Kasumi-1 (cell line): Measurements from ENCODE around the gene VKORC1L1.
"Not testable (repeated sequence)": the region's sequence is repeated elsewhere in the genome, so short reads cannot be mapped to it uniquely, and the experiment has no call there.

Source experiments
- DNase-seq, 2 experiments: peaks; one replicate each; lab custom pipeline; 2025; lab: John Stamatoyannopoulos, UW

The VKORC1L1 gene

DNA sequence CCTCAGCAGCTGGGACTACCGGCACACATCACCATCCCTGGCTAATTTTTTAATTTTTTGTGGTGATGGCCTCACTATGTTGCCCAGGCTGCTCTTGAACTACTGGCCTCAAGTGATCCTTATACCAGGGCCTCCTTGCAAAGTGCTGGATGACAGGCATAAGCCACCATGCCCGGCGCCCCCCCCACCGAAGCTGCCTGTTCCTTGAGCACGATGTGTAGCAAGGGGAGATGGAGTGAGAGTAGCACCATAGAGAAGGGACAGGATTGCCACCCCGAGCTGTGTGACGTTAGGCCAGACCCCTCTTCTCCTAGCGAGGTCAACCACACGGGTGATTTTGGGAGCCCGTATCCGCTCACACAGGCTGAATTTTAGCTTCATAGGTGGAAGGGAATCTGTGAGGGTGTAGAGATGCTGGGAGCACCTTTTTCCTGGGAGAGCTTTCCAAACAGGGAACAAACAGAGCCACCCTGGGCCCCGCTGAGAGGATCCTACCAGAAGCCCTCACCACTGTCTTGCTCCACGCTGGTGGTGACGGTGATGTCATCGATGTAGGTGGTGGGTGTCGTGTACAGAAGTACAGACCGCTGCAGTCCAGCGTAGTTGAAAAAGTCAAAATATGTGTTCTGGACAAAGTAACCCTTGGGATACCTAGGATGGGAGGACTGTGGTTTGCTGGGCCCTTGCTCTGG, 106.2 kb downstream of the VKORC1L1 start:
- no peak for DNase-seq

DNA sequence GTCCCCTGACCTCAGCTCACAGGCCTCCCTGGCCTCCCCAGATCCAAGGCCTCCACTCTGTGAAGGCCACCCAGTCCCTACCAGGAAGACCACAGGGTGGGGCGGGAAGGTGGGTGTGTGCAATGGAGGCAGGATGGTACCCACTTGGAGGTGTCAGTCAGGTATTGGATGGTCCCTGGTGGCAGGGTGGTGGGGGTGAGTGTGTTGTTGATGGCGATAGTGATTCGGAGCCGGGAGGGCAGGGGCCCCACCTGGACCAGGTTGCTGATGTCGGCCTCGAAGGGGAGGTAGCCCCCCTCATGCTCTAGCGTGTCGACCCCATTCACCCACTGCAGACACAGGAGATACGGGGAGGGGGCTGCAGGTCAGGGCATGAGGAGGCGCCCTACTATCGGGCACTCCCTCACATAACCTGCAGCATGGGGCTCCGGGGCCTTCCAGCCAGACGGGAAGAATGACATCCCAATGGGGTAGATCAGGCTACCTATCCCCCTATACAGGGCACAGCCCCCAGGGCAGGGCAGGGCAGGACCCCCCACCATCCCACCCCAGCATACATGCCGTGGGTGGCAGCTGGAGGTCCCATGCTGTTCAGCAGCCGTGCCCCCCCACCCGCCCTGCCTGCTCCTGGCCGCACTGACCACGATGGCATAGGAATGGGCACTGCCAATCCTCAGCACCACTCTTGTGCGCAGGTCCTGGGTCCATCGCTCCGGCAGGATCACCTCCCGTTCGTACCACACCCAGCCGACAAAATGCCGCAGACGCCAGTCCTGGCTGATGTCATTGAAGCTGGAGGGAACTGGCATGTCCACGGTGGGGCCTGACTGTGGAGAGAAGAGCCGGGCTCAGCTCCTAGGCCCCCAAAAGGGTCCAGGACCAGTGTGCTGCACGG, 107.0 kb downstream of the VKORC1L1 start:
- no peak for DNase-seq

DNA sequence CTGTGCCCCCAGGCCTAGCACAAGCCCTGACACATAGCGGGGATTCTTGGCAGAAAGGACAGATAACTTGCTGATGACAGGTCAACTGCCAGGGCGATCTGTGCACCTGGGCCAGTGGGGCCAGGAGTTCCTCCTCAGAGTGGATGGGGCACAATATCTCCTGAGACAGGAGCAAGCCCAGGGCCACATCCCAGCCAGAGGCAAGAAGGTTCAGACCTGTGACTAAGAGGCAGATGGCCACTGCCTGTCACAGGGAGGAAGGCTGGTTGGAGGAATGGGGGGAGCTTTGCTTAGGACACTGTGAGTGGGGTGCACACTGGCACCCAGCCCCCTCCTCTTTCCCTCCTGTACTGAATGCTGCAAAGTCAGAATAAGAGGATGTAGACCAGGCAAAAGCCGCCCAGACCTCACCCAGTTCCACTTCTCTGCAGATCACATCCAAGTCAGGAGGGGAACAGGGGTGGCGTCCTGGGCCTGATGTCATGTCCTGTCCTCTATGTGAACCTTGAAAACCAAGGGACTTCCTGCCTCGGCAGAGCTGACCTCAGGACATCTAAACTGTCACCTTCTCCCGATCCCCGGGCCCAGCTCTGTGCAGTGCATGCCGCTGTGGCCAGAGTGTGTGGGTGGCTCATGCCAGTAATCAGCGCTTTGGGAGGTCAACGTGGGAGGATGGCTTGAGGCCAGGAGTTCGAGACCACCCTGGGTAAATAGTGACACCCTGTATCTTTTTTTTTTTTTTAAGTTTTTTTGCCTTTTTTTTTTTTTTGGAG, 107.8 kb downstream of the VKORC1L1 start:
- DNase-seq, result peak; percentile 33 to 42

DNA sequence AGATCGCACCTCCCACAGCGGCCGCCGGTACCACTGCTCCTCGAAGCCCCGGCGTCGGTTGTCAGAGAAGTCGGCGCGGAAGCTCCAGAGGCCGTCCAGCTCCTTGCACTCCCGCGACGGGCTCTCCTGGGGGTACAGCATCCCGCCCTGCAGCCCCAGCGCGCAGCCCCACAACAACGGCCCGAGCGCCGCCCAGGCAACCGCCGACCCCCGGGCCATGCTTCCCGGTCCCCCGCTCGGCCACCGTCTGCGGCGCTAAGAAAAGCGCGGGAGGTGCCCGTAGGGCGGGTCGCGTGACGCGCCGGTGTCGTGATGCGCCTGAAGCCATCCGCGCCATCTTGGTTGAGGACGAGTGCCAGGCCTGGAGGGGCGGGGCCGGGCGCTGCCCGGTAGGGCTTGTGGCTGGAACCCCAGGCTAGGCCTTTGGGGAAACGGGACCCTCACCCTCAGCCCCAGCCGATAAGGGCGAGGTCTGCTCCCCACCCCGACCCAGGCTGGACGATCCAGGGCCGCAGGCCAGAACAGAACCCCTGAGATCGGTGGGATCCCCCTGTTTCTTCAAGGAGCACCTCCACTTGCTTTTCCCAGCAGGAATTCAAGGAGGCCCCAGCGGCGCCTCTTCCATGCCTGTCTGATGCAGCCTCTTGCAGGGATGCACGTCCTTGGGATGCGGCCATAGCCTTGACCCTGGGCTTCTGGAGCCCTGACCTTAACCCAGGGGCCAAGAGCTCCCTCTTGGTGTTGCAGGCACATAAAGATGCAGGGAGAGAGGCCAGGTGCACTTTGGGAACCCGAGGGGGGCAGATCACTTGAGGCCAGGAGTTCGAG, 109.3 kb downstream of the VKORC1L1 start, which contains the start of gene GUSB:
Gene GUSB, minus strand, starts transcription at position 249 of the 828 bp plus-strand sequence. Its CDS starts 30 bp downstream, at position 219.
- DNase-seq, result peak; percentile 76 to 83

DNA sequence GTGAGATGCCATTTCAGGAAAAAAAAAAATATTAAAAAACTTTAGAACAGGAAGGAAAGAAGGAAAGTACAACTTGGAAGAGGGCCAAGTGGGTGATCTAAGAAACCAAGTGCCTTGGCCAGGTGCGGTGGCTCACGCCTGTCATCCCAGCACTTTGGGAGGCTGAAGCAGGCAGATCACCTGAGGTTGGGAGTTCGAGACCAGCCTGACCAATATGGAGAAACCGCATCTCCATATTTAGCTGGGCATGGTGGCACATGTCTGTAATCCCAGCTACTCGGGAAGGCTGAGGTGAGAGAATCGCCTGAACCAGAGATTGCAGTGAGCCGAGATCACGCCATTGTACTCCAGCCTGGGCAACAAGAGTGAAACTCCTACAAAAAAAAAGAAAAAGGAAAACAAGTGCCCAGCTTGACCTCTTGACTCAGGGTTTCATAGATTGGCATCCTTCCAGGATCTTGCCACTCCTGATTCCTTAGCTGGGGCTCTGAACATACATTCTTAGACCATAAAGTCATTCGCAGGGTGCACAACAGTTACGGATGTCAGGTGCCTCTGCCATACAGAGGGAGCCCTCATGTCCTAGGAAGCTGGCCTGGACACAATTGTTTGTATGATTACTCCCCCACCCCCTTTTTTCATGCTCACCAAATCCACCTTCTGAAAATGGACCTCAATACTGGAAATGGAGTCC, 111.2 kb downstream of the VKORC1L1 start:
- no peak for DNase-seq

DNA sequence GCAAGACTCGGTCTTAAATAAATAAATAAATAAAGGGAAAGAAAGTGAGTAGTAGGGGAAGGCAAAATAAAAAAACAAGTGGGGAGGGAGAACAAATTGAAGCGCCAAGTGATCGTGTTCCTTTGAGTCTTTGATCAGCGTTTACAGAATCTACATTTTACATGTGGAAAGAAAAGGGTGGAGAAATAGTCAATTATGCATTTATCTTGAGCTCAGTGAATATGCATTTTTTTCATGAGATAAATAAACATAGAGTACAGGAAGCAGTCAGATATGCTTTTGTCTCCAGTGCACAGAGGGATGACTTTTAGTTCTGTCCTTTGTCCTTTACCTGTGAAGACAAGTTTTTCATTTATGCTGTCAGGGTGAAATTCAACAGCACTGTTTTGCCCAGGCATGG, 115.2 kb downstream of the VKORC1L1 start:
- no peak for DNase-seq

DNA sequence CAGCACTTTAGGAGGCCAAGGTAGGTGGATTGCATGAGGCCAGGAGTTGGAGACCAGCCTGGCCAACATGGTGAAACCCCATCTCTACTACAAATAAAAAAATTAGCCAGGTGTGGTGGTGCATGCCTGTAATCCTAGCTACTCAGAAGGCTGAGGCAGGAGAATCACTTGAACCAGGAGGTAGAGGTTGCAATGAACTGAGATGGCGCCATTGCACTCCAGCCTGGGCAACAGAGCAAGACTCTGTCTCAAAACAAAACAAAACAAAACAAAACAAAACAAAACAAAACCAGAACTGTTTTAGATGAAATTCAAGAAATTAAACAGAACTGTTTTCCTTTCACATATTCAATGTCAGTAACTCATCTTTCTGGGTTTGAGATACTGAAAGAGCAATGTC, 115.6 kb downstream of the VKORC1L1 start:
- DNase-seq, result not testable (repeated sequence)

DNA sequence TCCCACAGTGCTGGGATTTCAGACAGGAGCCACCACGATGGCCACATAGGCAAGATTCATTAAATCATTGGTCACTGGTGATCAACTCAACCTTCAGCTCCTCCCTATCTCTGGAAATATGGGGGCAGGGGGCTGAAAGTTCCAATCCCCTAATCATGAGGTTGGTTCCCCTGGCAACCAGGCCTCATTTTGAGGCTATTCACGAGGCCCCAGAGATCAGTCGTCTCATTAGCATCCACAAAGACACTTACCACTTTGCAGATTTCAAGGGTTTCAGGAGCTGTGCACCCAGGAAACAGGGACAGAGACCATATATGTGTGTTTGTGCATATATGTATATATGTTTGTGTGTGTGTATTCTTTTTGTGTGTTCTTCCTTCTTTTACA, 116.8 kb downstream of the VKORC1L1 start:
- DNase-seq, result no peak

DNA sequence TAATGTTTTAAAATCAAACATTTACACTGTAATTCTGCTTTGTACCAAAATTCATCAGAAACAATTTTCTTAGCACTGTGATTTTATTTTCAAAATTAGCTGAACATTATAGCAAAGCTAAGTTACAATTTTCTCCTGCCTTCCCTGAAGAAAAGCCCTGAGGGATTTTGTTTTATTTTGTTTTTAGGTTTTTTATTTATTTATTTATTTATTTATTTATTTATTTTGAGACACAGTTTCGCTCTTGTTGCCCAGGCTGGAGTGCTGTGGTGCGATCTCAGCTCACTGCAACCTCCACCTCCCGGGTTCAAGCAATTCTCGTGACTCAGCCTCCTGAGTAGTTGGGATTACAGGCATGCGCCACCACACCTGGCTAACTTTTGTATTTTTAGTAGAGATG, 119.0 kb downstream of the VKORC1L1 start:
- DNase-seq, result not testable (repeated sequence)

DNA sequence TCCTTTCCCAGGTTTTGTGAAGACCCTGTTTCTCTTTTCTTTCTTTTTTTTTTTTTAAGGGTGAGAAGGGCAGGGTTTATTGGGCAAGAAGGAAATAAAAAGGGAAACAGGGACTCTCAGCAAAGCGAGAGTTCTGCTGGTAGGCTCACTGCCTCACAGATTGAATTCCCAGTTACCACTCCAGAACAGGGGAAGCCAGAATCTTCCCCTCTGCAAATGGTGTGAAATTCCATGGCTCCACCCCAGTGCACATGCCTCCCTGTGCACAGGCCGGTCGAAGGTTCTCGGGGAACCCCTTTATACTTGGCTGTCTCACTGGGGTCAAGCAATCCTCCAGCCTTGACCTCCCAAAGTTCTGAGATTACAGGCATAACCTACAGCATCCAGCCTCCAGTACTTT, 119.7 kb downstream of the VKORC1L1 start:
- DNase-seq, result no peak

DNA sequence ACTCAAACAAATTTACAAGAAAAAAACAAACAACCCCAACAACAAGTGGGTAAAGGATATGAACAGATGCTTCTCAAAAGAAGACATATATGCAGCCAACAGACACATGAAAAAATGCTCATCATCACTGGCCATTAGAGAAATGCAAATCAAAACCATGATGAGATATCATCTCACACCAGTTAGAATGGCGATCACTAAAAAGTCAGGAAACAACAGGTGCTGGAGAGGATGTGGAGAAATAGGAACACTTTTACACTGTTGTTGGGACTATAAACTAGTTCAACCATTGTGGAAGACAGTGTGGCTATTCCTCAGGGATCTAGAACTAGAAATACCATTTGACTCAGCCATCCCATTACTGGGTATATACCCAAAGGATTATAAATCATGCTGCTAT, 122.1 kb downstream of the VKORC1L1 start:
- not testable (repeated sequence) for DNase-seq

DNA sequence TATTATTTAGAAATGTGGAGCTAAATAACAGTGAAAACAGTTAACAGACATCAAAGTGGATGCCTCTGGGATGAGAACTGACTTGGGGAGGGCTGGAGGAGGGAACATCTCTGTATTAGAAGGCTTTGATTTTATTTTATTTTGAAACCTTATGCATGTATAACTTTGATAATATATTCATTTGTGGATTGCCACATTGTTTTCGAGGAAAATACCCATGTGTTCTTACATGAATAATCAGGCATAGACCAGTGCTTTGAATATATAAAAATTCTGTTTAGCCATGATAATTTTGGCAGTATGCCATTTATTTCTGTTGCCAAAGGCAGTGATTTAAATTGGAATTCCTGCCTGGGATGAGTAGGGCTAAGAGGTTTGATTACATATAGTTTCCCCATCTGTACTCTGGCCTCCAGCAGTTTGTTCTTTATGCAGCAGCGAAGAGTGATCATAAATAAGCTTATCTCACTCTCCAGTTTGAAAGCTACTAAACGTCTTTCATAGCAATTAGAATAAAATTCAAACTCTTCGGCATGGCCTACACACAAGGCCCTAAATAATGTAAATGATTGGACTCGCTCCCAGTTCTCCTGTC, 128.0 kb downstream of the VKORC1L1 start:
- not testable (repeated sequence) for DNase-seq

DNA sequence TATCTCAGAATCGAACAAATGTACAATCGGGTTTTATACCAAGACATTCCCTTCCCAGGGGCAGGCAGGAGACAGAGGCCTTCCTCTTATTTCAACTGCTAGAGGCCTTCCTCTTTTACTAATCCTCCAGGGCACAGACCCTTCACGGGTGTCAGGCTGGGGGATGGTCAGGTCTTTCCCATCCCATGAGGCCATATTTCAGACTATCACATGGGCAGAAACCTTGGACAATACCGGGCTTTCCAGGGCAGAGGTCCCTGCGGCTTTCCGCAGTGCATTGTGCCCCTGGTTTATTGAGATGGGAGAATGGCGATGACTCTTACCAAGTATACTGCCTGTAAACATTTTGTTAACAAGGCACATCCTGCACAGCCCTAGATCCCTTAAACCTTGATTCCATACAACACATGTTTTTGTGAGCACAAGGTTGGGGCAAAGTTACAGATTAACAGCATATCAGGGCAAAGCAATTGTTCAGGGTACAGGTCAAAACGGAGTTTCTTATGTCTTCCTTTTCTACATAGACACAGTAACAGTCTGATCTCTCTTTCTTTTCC, 132.3 kb downstream of the VKORC1L1 start:
- DNase-seq, result peak; percentile 14 to 31

DNA sequence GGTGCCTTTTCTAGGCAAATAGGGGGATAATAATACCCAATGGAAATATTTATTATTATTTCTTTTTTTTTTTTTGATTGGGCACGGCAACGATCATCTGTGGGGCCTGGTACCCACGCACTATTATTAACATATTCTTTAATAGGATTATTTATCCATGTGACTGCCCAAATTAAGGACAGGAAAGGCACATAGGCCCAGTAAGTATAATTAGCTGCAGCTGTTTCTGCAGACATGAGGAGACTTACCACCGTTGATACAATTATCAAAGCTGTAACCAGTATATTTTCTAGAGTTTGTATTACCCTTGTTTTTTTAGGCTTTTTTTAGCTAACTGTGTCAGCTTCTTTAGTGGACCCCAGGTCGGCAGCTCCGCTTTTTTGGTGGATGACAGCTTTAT, 134.4 kb downstream of the VKORC1L1 start:
- no peak for DNase-seq
